ENCODE data around the gene RERE.

RERE gene

GRCh38 chr1:8487249-8487648 is 330.2 kb downstream of the RERE start:
- DNase-seq (ENCODE audit: extremely low read depth, low read depth): no peak

GRCh38 chr1:8486047-8486446 is 331.4 kb downstream of the RERE start:
- no peak for DNase-seq (ENCODE audit: extremely low read depth, low read depth)
- TF ChIP-seq CTCF (IDR thresholded peaks at IDR 0.05; ENCODE audit: low read depth, low read length): no peak

More at GRCh38 chr1:8487249-8487648, 330.2 kb downstream of the RERE start:
- TF ChIP-seq CTCF (IDR thresholded peaks at IDR 0.05; ENCODE audit: low read depth, low read length): no peak

- DNase-seq (ENCODE audit: extremely low read depth, low read depth): no peak
- TF ChIP-seq CTCF (IDR thresholded peaks at IDR 0.05; ENCODE audit: low read depth, low read length): no peak
Observed at GRCh38 chr1:8483586-8483985, 333.9 kb downstream of the RERE start.

GRCh38 chr1:8482979-8483381 is 334.5 kb downstream of the RERE start:
- no peak for TF ChIP-seq CTCF (IDR thresholded peaks at IDR 0.05; ENCODE audit: low read depth, low read length)
- no peak for DNase-seq (ENCODE audit: extremely low read depth, low read depth)

- DNase-seq (ENCODE audit: extremely low read depth, low read depth): no peak
- TF ChIP-seq CTCF (IDR thresholded peaks at IDR 0.05; ENCODE audit: low read depth, low read length): no peak
Observed at GRCh38 chr1:8481650-8482380, 335.6 kb downstream of the RERE start.

GRCh38 chr1:8478566-8478965 is 338.9 kb downstream of the RERE start:
- no peak for DNase-seq (ENCODE audit: extremely low read depth, low read depth)
- TF ChIP-seq CTCF (IDR thresholded peaks at IDR 0.05; ENCODE audit: low read depth, low read length): no peak

GRCh38 chr1:8477983-8478362 is 339.5 kb downstream of the RERE start:
- no peak for DNase-seq (ENCODE audit: extremely low read depth, low read depth)
- TF ChIP-seq CTCF (IDR thresholded peaks at IDR 0.05; ENCODE audit: low read depth, low read length): no peak
